HL-60 (cell line): ENCODE measurements around the gene ZNF454.

Experiments used
- CTCF ChIP-seq: IDR thresholded peaks from one replicate; pipeline ENCODE4 v1.5.1; 2011; ENCODE audit warnings: low read length, control low read depth, inconsistent platforms; ENCODE audit not compliant: insufficient read depth
- POLR2AphosphoS5 ChIP-seq: IDR thresholded peaks from 2 replicates; pipeline ENCODE4 v1.6.1; 2012; ENCODE audit warnings: low read depth
- SPI1 ChIP-seq: IDR thresholded peaks from 2 replicates; pipeline ENCODE4 v1.6.1; 2012; ENCODE audit warnings: low read depth, mild to moderate bottlenecking, borderline replicate concordance
- TF ChIP-seq, protein P1 (sequence below): IDR thresholded peaks from 2 replicates; pipeline ENCODE4 v1.6.1; 2012; ENCODE audit warnings: low read depth; ENCODE audit not compliant: insufficient replicate concordance

- TF ChIP-seq CTCF (no peak), POLR2AphosphoS5 (no peak), SPI1 (no peak)
- TF ChIP-seq, protein P1, sequence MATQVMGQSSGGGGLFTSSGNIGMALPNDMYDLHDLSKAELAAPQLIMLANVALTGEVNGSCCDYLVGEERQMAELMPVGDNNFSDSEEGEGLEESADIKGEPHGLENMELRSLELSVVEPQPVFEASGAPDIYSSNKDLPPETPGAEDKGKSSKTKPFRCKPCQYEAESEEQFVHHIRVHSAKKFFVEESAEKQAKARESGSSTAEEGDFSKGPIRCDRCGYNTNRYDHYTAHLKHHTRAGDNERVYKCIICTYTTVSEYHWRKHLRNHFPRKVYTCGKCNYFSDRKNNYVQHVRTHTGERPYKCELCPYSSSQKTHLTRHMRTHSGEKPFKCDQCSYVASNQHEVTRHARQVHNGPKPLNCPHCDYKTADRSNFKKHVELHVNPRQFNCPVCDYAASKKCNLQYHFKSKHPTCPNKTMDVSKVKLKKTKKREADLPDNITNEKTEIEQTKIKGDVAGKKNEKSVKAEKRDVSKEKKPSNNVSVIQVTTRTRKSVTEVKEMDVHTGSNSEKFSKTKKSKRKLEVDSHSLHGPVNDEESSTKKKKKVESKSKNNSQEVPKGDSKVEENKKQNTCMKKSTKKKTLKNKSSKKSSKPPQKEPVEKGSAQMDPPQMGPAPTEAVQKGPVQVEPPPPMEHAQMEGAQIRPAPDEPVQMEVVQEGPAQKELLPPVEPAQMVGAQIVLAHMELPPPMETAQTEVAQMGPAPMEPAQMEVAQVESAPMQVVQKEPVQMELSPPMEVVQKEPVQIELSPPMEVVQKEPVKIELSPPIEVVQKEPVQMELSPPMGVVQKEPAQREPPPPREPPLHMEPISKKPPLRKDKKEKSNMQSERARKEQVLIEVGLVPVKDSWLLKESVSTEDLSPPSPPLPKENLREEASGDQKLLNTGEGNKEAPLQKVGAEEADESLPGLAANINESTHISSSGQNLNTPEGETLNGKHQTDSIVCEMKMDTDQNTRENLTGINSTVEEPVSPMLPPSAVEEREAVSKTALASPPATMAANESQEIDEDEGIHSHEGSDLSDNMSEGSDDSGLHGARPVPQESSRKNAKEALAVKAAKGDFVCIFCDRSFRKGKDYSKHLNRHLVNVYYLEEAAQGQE, result no peak
These were observed 53.1 kb downstream of the ZNF454 start for GRCh38 chr5:178993955-178994579.
